ENCODE results near the gene EEF2KMT. TPM values are rescaled to one million over a fixed set of nuclear protein-coding genes. Genes with fewer than 3 reads are reported as not detected.
"Not testable (repeated sequence)": the region's sequence is repeated elsewhere in the genome, so short reads cannot be mapped to it uniquely, and the experiment has no call there.

The EEF2KMT gene
- total and polyA plus RNA-seq, 4 donors = 3.4 to 14.2 (median 10.2) TPM

GRCh38 chr16:5084802-5085201 is 12.8 kb downstream of the EEF2KMT start:
- not testable (repeated sequence) for H3K4me1 ChIP-seq (ENCODE audit: control insufficient read depth in 5 of 5, insufficient read depth in 5 of 5, low read length in 5 of 5); H3K9me3 ChIP-seq (ENCODE audit: control insufficient read depth in 4 of 4, insufficient read depth in 3 of 4, low read length in 3 of 4); H3K27ac ChIP-seq (ENCODE audit: low read depth in 1 of 2, low read length in 1 of 2); H3K4me3 ChIP-seq; ATAC-seq (ENCODE audit: insufficient read depth, low FRiP score); H3K9ac ChIP-seq (ENCODE audit: insufficient read depth in 1 of 2, low read length in 2 of 2); H3K27me3 ChIP-seq (ENCODE audit: control insufficient read depth in 3 of 3, insufficient read depth in 3 of 3, low read length in 2 of 3)
- peaks cover 3 to 32% (median 4%) of the 10 kb centered on the region in 4 donors for H3K36me3 ChIP-seq (ENCODE audit: control insufficient read depth in 4 of 4, insufficient read depth in 4 of 4, low read length in 4 of 4)
- 71 to 76% methylated on average over 10 of the region's 10 CpGs for WGBS, 2 donors
- peak; percentile 31 to 48 (median 35) for DNase-seq
- TF ChIP-seq CTCF (IDR thresholded peaks at IDR 0.05; ENCODE audit: control extremely low read depth, extremely low read depth) = peak; percentile 40

- H3K27ac ChIP-seq (ENCODE audit: low read depth in 1 of 2, low read length in 1 of 2); ATAC-seq (ENCODE audit: insufficient read depth, low FRiP score); H3K4me1 ChIP-seq (ENCODE audit: control insufficient read depth in 5 of 5, insufficient read depth in 5 of 5, low read length in 5 of 5); H3K4me3 ChIP-seq; H3K27me3 ChIP-seq (ENCODE audit: control insufficient read depth in 3 of 3, insufficient read depth in 3 of 3, low read length in 2 of 3); H3K9ac ChIP-seq (ENCODE audit: insufficient read depth in 1 of 2, low read length in 2 of 2); H3K9me3 ChIP-seq (ENCODE audit: control insufficient read depth in 4 of 4, insufficient read depth in 3 of 4, low read length in 3 of 4); DNase-seq: not testable (repeated sequence)
- peaks cover 3 to 28% (median 4%) of the 10 kb centered on the region in 4 donors for H3K36me3 ChIP-seq (ENCODE audit: control insufficient read depth in 4 of 4, insufficient read depth in 4 of 4, low read length in 4 of 4)
- 86 to 93% methylated on average over 11 of the region's 11 CpGs for WGBS, 2 donors
Measured at GRCh38 chr16:5084099-5084731, 13.4 kb downstream of the EEF2KMT start.

DNA sequence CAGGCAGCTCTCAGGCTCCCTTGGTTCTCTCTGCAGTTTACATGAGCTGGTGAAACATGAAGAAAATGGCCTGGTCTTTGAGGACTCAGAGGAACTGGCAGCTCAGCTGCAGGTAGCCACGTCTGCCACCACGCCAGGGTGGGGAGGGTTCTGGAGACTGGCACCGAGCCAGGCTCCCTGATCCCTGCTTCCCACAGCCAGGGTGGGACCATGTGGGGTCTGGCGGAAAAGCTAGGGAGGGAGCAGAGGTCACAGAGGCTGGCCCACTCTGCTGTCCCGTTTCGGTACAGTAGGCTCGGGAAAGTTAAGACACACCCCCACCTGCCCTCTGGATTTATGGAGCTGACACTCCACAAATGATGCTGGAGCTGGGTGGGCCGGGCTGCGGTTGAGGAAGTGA is 13.9 kb downstream of the EEF2KMT start:
- H3K4me3 ChIP-seq; H3K4me1 ChIP-seq (ENCODE audit: control insufficient read depth in 5 of 5, insufficient read depth in 5 of 5, low read length in 5 of 5); ATAC-seq (ENCODE audit: insufficient read depth, low FRiP score); H3K27ac ChIP-seq (ENCODE audit: low read depth in 1 of 2, low read length in 1 of 2); H3K27me3 ChIP-seq (ENCODE audit: control insufficient read depth in 3 of 3, insufficient read depth in 3 of 3, low read length in 2 of 3); H3K9me3 ChIP-seq (ENCODE audit: control insufficient read depth in 4 of 4, insufficient read depth in 3 of 4, low read length in 3 of 4); H3K9ac ChIP-seq (ENCODE audit: insufficient read depth in 1 of 2, low read length in 2 of 2); DNase-seq: not testable (repeated sequence)
- 93 to 98% methylated on average over 9 of the region's 9 CpGs for WGBS, 2 donors
- H3K36me3 ChIP-seq (ENCODE audit: control insufficient read depth in 4 of 4, insufficient read depth in 4 of 4, low read length in 4 of 4) = peaks cover 3 to 29% (median 4%) of the 10 kb centered on the region in 4 donors

DNA sequence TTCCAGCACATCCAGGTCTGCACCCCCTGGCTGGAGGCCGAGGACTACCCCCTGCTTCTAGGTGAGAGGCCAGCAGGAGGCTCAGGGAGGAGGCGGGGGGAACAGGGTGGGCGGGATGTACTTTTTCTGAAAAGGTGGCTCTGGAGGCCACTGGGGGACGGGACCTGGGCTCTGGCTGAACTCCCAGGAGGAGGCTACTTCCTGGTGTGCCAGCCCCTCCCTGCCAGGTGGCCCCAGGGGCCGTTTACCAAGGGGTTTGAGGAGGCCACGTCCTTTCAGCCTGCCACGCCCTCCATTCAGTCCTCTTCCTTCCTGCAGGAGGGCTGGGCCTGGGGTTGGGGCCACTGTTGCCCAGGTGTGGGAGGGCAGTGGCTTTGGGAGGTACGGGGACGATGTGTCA is 16.6 kb downstream of the EEF2KMT start:
- not testable (repeated sequence) for H3K27ac ChIP-seq (ENCODE audit: low read depth in 1 of 2, low read length in 1 of 2); ATAC-seq (ENCODE audit: insufficient read depth, low FRiP score); H3K9ac ChIP-seq (ENCODE audit: insufficient read depth in 1 of 2, low read length in 2 of 2); H3K4me1 ChIP-seq (ENCODE audit: control insufficient read depth in 5 of 5, insufficient read depth in 5 of 5, low read length in 5 of 5); H3K4me3 ChIP-seq; H3K9me3 ChIP-seq (ENCODE audit: control insufficient read depth in 4 of 4, insufficient read depth in 3 of 4, low read length in 3 of 4); H3K27me3 ChIP-seq (ENCODE audit: control insufficient read depth in 3 of 3, insufficient read depth in 3 of 3, low read length in 2 of 3); DNase-seq
- H3K36me3 ChIP-seq (ENCODE audit: control insufficient read depth in 4 of 4, insufficient read depth in 4 of 4, low read length in 4 of 4) = peaks cover 3 to 34% (median 5%) of the 10 kb centered on the region in 4 donors
- WGBS, 2 donors = 65 to 70% methylated on average over 7 to 9 of the region's 9 CpGs

DNA sequence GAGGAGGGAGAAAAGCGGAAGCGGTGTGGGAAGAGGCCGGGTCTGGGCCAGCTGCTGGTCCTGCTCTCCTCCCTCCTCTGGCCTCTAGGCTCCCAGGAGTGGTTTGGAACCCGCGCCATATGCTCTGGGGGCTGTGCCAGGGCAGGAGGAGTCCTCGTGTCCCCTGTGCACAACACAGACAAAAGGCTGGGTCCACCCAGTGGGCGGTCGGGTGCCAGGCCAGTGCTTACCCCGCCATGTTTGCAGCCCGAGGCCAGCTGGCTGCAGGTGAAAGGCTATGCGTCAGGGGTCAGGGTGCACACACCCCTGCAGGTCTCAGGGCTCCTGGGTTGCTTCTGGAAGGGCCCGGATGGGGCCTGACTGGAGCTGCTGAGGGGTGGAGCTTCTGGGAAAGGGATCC is 17.1 kb downstream of the EEF2KMT start:
- not testable (repeated sequence) for H3K4me1 ChIP-seq (ENCODE audit: control insufficient read depth in 5 of 5, insufficient read depth in 5 of 5, low read length in 5 of 5); H3K9ac ChIP-seq (ENCODE audit: insufficient read depth in 1 of 2, low read length in 2 of 2); H3K9me3 ChIP-seq (ENCODE audit: control insufficient read depth in 4 of 4, insufficient read depth in 3 of 4, low read length in 3 of 4); H3K4me3 ChIP-seq; DNase-seq; H3K27me3 ChIP-seq (ENCODE audit: control insufficient read depth in 3 of 3, insufficient read depth in 3 of 3, low read length in 2 of 3); H3K27ac ChIP-seq (ENCODE audit: low read depth in 1 of 2, low read length in 1 of 2); ATAC-seq (ENCODE audit: insufficient read depth, low FRiP score)
- WGBS, 2 donors = 90 to 95% methylated on average over 12 of the region's 12 CpGs
- peaks cover 4 to 35% (median 9%) of the 10 kb centered on the region in 4 donors for H3K36me3 ChIP-seq (ENCODE audit: control insufficient read depth in 4 of 4, insufficient read depth in 4 of 4, low read length in 4 of 4)

Data from lung (tissue), 12 donors.